Stomach (tissue), 9 donors: Measurements from ENCODE around the gene KIDINS220. TPM values are rescaled to one million over a fixed set of nuclear protein-coding genes. Genes with fewer than 3 reads are reported as not detected.

Experiments
- DNase-seq, 2 donors: peaks; one replicate each; pipeline versions ENCODE4 v3.0.0 to v3.0.0-alpha.2; 2013 to 2019
- H3K27ac ChIP-seq, 5 donors: fragments of 200-600 bp in 4 of 5; sonication (generic) in 4 of 5; one replicate each; pipeline ENCODE4 v1.5.1; 2013 to 2019; ENCODE audit warnings: mild to moderate bottlenecking in 1 of 5, moderate library complexity in 1 of 5
- H3K27me3 ChIP-seq, 3 donors: fragments of 200-600 bp; sonication (generic); one replicate each; pipeline ENCODE4 v1.5.1; 2017 to 2019; ENCODE audit warnings: mixed run types in 1 of 3
- H3K36me3 ChIP-seq, 4 donors: fragments of 200-600 bp; sonication (generic); 1 replicate in 3 of 4; 2 replicates in 1 of 4; pipeline ENCODE4 v1.5.1; 2016 to 2019
- H3K4me1 ChIP-seq, 4 donors: fragments of 200-600 bp; sonication (generic); one replicate each; pipeline ENCODE4 v1.5.1; 2016 to 2019
- H3K4me3 ChIP-seq, 4 donors: fragments of 200-600 bp; sonication (generic) in 3 of 4; one replicate each; pipeline ENCODE4 v1.5.1; 2016 to 2019; ENCODE audit warnings: mild to moderate bottlenecking in 1 of 4
- H3K9me3 ChIP-seq, 4 donors: fragments of 200-600 bp; sonication (generic); one replicate each; pipeline ENCODE4 v1.5.1; 2016 to 2019
- CTCF ChIP-seq, 7 experiments: fragments of 450-650 bp in 4 of 7; fragments of 200-600 bp in 3 of 7; sonication (generic) in 3 of 7; IDR thresholded peaks; one replicate each; pipeline ENCODE4 v1.5.1; 2016 to 2019; ENCODE audit warnings: antibody characterized with exemption in 7 of 7, control low read depth in 2 of 7, mild to moderate bottlenecking in 1 of 7
- EP300 ChIP-seq: sonication (generic); formaldehyde crosslinking; IDR thresholded peaks from one replicate; pipeline ENCODE4 v1.6.1; 2017; ENCODE audit warnings: antibody characterized with exemption
- POLR2A ChIP-seq, 4 donors: fragments of 450-650 bp; IDR thresholded peaks; one replicate each; pipeline ENCODE4 v1.6.1; 2016; ENCODE audit warnings: antibody characterized with exemption in 4 of 4, control low read depth in 2 of 4, mild to moderate bottlenecking in 1 of 4, moderate library complexity in 1 of 4
- POLR2AphosphoS5 ChIP-seq, 3 donors: sonication (generic); formaldehyde crosslinking; IDR thresholded peaks; one replicate each; pipeline ENCODE4 v1.6.1; 2016; ENCODE audit warnings: antibody characterized with exemption in 3 of 3
- WGBS, 5 donors: extraction: QIAGEN DNeasy Blood & Tissue Kit in 3 of 5; methylation state at CpG; one replicate each; pipeline versions ENCODE4 v1.1.5 to v1.1.7; 2013 to 2018; 5-methylcytosine and 5-hydroxymethylcytosine counted together
- intact Hi-C: fragments of 100-400 bp; cut with DNase I; formaldehyde crosslinking; loops from one replicate; pipeline ENCODE4 v1.15.1; 2023; ENCODE audit warnings: low total_unique reads
- polyA plus RNA-seq, 3 donors: library from polyadenylated mRNA; stranded (reverse); fragments of 200-250 nt; gene quantifications; one replicate each; pipeline ENCODE4 v1.2.3, GENCODE V29; 2013
- total RNA-seq, 5 donors: library from RNA; depleted of rRNA; stranded (reverse); fragments of >200 nt; gene quantifications; one replicate each; pipeline versions ENCODE4 v1.1.0 to v1.2.3, GENCODE V29; 2014 to 2016
- donor health status: healthy with polysubstance abuse.
- donor health status: Bipolar disorder and iron deficiency.
- donor health status: healthy.

The KIDINS220 gene
- total and polyA plus RNA-seq, 8 donors: 3.8 to 160 (median 56.0) TPM

DNA sequence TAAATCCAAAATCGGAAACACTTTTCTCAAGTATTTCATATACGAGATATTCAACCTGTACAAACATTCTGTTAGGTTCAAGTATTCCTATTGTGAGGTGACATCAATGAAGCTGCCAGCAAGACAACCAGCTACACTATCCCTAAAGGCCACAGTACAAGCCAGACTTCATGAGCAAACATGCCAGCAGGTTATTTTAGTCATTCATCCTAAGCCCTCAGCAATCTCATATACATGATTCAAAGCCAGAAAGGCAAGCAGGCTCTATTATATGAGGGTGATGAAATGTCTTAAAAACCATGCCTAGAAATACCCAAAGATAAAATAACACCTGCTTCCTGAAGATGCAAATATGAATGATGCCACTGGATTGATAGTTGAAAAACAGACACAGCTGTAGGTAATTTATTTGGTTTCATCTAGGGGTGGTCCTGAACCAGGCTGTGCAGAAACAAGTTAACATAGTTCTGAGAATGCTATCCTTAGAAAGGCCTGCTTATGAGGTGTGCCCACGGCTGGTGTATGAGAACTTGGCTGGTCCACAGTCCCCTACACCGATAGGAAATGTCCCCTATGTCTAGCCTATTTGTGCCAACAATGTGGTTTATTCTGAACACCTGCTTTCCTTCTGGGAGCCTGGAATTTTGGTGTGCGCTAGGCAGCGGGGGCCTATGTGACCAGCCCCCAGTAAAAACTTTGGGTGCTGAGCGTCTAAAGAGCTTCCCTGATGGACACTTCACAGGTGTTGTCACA is 48.2 kb upstream of the KIDINS220 start:
- H3K36me3 ChIP-seq: peaks cover 0 to 19% (median 8%) of the 10 kb centered on the region in 4 donors
- WGBS, 5 donors: 88 to 97% (median 94%) methylated on average over 7 of the region's 7 CpGs
- H3K4me3 ChIP-seq: no peak overlapping the region
- intact Hi-C loops: no loop called here
- DNase-seq: no peak
- H3K27ac ChIP-seq: no peak overlapping the region
- no peaks in the 10 kb centered on the region for H3K27me3 ChIP-seq
- H3K4me1 ChIP-seq: no peaks in the 10 kb centered on the region
- H3K9me3 ChIP-seq: no peaks in the 10 kb centered on the region
- TF ChIP-seq POLR2A (IDR thresholded peaks at IDR 0.05): no peak
- TF ChIP-seq POLR2AphosphoS5 (IDR thresholded peaks at IDR 0.05): no peak
- no peak for TF ChIP-seq EP300
- no peak for TF ChIP-seq CTCF (IDR thresholded peaks at IDR 0.05)

- H3K27me3 ChIP-seq: no peaks in the 10 kb centered on the region
- H3K27ac ChIP-seq: no peak overlapping the region
- intact Hi-C loops: no loop called here
- no peak for DNase-seq
- 90 to 95% (median 93%) methylated on average over 4 of the region's 4 CpGs for WGBS, 5 donors
- H3K4me3 ChIP-seq: no peak overlapping the region
- no peaks in the 10 kb centered on the region for H3K4me1 ChIP-seq
- TF ChIP-seq POLR2AphosphoS5 (IDR thresholded peaks at IDR 0.05) (no peak), EP300 (no peak), CTCF (IDR thresholded peaks at IDR 0.05) (no peak), POLR2A (IDR thresholded peaks at IDR 0.05) (no peak)
- H3K9me3 ChIP-seq: no peaks in the 10 kb centered on the region
- H3K36me3 ChIP-seq: peaks cover 0 to 22% (median 14%) of the 10 kb centered on the region in 4 donors
These were observed 47.4 kb upstream of the KIDINS220 start for GRCh38 chr2:8884812-8885211.

DNA sequence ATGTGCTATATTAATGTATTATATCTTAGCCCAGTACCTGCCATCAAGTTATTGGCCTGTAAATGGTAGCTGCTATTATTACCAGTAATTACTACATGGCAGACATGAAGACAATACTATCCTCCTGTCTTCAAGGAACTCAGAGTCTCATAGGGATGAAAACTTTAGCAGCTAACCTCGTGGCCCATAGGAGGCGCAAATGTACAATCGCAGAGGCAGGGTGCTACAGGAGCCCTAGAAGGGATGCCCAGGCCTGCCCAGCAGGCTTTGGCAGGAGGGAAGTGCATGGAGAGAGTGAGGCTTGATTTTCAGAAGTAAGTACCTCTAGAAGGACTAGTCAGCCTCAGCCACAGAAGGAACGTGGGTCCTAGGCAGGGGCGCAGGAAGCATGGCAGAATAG is 44.7 kb upstream of the KIDINS220 start:
- H3K27ac ChIP-seq: no peak overlapping the region
- no peaks in the 10 kb centered on the region for H3K9me3 ChIP-seq
- WGBS, 5 donors: 75 to 82% (median 80%) methylated on average over 5 of the region's 5 CpGs
- H3K27me3 ChIP-seq: no peaks in the 10 kb centered on the region
- TF ChIP-seq CTCF (IDR thresholded peaks at IDR 0.05): no peak
- no peak for TF ChIP-seq EP300
- no peak for TF ChIP-seq POLR2AphosphoS5 (IDR thresholded peaks at IDR 0.05)
- TF ChIP-seq POLR2A (IDR thresholded peaks at IDR 0.05): no peak
- no peak overlapping the region for H3K4me3 ChIP-seq
- H3K36me3 ChIP-seq: peaks cover 0 to 32% (median 22%) of the 10 kb centered on the region in 4 donors
- no peaks in the 10 kb centered on the region for H3K4me1 ChIP-seq
- intact Hi-C loops: no loop called here
- DNase-seq: peak in 1 of 2 donors; percentile 44

GRCh38 chr2:8877894-8878293 is 40.5 kb upstream of the KIDINS220 start:
- Histone ChIP-seq H3K27me3 (no peaks in the 10 kb centered on the region), H3K4me1 (peaks cover 0 to 3% (median 0%) of the 10 kb centered on the region in 4 donors), H3K36me3 (peaks cover 0 to 37% (median 34%) of the 10 kb centered on the region in 4 donors), H3K9me3 (no peaks in the 10 kb centered on the region), H3K27ac (no peak overlapping the region), H3K4me3 (no peak overlapping the region)
- intact Hi-C loops: loop anchor here (5.0 kb wide), 1 partner anchor 259 kb away; no protein-coding TSS in a partner anchor
- DNase-seq: no peak
- TF ChIP-seq POLR2AphosphoS5 (IDR thresholded peaks at IDR 0.05): no peak
- TF ChIP-seq CTCF (IDR thresholded peaks at IDR 0.05): no peak
- no peak for TF ChIP-seq POLR2A (IDR thresholded peaks at IDR 0.05)
- WGBS, 5 donors: 93 to 97% (median 96%) methylated on average over 4 of the region's 4 CpGs
